Measurements from ENCODE around the gene SYT12. TPM values are rescaled to one million over a fixed set of nuclear protein-coding genes. Genes with fewer than 3 reads are reported as not detected.
A peak's percentile ranks its signal among the peaks of the same experiment; 100 is the strongest.

The SYT12 gene
- total and polyA plus RNA-seq, 9 donors, result 0.05 to 6.0 (median 0.87) TPM; not detected in 2

DNA sequence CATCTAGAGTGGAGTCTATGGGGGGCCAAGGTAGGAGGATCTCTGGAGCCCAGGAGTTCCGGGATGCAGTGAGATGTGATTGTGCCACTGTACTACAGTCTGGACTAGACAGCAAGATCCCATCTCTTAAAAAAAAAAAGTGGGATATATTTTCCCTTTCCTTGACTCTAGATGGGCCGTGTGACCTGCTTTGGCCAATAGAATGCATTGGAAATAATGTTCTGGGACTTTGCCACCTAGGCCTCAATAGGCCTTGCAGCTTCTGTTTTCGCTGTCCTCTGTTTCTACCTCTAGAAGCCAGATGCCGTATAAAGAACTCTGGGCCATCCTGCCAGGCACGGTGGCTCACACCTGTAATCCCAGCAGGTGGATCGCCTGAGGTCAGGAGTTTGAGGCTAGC, 44.2 kb upstream of the SYT12 start:
- WGBS, 3 donors, result 94 to 95% (median 95%) methylated on average over 6 of the region's 6 CpGs
- Histone ChIP-seq H3K36me3 (no peaks in the 10 kb centered on the region), H3K9me3 (no peaks in the 10 kb centered on the region), H3K4me1 (ENCODE audit: insufficient read depth) (no peaks in the 10 kb centered on the region), H3K27me3 (no peaks in the 10 kb centered on the region), H3K4me3 (no peak overlapping the region), H3K27ac (no peak overlapping the region)
- DNase-seq, result no peak
- intact Hi-C loops (cut with DNase I), result no loop called here
- TF ChIP-seq EP300 (IDR thresholded peaks at IDR 0.05) (no peak), POLR2A (IDR thresholded peaks at IDR 0.05) (no peak)
- TF ChIP-seq, protein P1, sequence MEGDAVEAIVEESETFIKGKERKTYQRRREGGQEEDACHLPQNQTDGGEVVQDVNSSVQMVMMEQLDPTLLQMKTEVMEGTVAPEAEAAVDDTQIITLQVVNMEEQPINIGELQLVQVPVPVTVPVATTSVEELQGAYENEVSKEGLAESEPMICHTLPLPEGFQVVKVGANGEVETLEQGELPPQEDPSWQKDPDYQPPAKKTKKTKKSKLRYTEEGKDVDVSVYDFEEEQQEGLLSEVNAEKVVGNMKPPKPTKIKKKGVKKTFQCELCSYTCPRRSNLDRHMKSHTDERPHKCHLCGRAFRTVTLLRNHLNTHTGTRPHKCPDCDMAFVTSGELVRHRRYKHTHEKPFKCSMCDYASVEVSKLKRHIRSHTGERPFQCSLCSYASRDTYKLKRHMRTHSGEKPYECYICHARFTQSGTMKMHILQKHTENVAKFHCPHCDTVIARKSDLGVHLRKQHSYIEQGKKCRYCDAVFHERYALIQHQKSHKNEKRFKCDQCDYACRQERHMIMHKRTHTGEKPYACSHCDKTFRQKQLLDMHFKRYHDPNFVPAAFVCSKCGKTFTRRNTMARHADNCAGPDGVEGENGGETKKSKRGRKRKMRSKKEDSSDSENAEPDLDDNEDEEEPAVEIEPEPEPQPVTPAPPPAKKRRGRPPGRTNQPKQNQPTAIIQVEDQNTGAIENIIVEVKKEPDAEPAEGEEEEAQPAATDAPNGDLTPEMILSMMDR (IDR thresholded peaks at IDR 0.05), result no peak

DNA sequence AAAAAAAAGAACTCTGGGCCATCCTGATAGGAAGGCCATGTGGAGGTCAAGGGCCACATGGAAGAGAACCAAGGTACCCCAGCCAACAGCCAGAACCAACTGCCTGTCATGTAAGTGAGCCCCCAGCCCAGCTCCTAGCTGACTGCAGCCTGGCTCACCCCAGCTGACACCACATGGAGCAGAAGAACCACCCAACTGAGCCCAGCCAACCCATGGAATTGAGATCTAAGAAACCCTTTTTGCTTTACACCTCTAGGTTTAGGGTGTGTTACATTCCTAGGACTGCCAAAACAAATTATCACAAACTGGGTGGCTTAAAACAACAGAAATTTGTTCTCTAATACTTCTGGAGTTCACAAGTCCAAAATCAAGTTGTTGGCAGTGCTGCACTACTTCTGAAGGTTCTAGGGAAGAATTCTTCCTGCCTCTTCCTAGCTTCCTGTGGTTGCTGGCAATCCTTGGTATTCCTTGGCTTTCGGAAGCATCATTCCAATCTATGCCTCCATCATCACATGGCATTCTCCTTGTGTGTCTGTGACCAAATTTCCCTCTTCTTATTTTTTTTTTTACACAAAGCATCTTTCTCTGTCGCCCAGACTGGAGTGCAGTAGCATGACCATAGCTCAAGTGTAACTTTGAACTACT, 43.5 kb upstream of the SYT12 start:
- 91 to 94% (median 92%) methylated on average over 2 of the region's 2 CpGs for WGBS, 3 donors
- intact Hi-C loops (cut with DNase I), result no loop called here
- no peaks in the 10 kb centered on the region for H3K36me3 ChIP-seq
- no peak overlapping the region for H3K27ac ChIP-seq
- no peaks in the 10 kb centered on the region for H3K27me3 ChIP-seq
- no peaks in the 10 kb centered on the region for H3K9me3 ChIP-seq
- no peaks in the 10 kb centered on the region for H3K4me1 ChIP-seq (ENCODE audit: insufficient read depth)
- no peak overlapping the region for H3K4me3 ChIP-seq
- DNase-seq, result no peak
- TF ChIP-seq, protein P1 (IDR thresholded peaks at IDR 0.05), result no peak
- TF ChIP-seq EP300 (IDR thresholded peaks at IDR 0.05) (no peak), POLR2A (IDR thresholded peaks at IDR 0.05) (no peak)

DNA sequence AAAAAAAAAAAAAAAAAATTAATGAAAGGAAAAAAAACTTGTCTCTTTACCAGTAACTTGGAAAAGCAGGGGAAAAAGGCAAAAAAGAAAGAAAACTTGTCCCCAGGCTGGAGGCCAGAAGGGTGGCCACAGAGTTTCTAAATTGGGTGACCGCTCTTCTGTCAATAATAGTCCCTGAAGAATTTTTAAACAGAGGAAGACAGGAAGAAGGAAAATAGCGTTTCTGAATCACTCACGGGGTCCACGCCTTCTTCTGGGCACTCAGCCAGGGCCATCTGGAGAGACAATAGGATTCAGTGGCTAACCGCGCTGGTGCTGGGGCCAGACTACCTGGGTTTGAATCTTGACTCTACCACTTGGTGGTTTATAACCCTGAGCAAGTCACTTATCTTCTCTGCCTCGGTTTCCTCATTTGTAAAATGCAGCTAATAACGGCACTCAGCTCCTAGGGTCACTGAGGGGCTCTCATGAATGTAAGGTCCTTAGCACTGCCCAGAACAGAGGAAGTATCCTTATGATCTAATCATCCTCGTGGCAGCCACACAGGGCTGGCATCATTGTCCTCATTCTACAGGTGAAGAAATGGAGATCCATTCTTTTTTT, 40.9 kb upstream of the SYT12 start:
- no peaks in the 10 kb centered on the region for H3K4me1 ChIP-seq (ENCODE audit: insufficient read depth)
- no peak overlapping the region for H3K4me3 ChIP-seq
- TF ChIP-seq EP300 (IDR thresholded peaks at IDR 0.05) (no peak), POLR2A (IDR thresholded peaks at IDR 0.05) (no peak)
- TF ChIP-seq, protein P1 (IDR thresholded peaks at IDR 0.05), result no peak
- no peaks in the 10 kb centered on the region for H3K36me3 ChIP-seq
- 17 to 24% (median 17%) methylated on average over 9 of the region's 9 CpGs for WGBS, 3 donors
- DNase-seq, result peak; percentile 54 to 76 (median 62)
- H3K27me3 ChIP-seq, result no peaks in the 10 kb centered on the region
- no peaks in the 10 kb centered on the region for H3K9me3 ChIP-seq
- intact Hi-C loops (cut with DNase I), result no loop called here
- no peak overlapping the region for H3K27ac ChIP-seq

DNA sequence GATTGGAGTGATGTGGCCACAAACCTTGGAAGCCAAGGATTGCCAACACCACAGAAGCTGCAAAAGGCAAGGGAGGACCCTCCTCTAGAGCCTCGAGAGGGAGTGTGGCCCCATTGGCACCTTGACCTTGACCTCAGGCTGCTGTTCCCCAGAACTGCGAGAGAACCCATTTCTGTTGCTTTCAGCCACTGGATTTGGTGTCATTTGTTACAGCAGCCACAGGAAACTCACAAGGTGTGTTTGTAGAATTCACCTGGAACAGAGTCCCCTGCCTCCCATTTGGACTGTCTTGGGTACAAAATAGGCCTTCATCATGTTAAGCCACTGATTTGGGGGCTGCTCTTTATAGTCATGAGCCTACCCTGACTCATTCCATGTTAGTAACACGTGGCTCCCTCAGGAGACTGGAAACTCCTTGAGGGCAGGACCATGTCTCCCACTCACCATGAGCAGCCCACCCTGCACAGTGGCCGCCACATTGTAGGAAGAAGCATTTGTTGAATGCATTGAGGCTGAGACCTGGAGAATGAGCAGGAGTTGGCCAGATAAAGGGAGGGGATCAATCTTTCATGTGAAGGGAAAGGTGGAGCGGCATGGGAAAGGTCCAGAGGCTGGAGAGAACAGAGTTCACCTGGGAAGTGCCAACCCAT, 39.5 kb upstream of the SYT12 start:
- H3K36me3 ChIP-seq, result no peaks in the 10 kb centered on the region
- no peaks in the 10 kb centered on the region for H3K4me1 ChIP-seq (ENCODE audit: insufficient read depth)
- H3K4me3 ChIP-seq, result no peak overlapping the region
- DNase-seq, result no peak
- TF ChIP-seq, protein P1 (IDR thresholded peaks at IDR 0.05), result no peak
- TF ChIP-seq POLR2A (IDR thresholded peaks at IDR 0.05) (no peak), EP300 (IDR thresholded peaks at IDR 0.05) (no peak)
- intact Hi-C loops (cut with DNase I), result no loop called here
- no peak overlapping the region for H3K27ac ChIP-seq
- 70 to 74% (median 70%) methylated on average over 5 of the region's 5 CpGs for WGBS, 3 donors
- no peaks in the 10 kb centered on the region for H3K27me3 ChIP-seq
- no peaks in the 10 kb centered on the region for H3K9me3 ChIP-seq
